RWPE1 (cell line): ENCODE results near the gene TAMM41.
"Not testable (repeated sequence)": the region's sequence is repeated elsewhere in the genome, so short reads cannot be mapped to it uniquely, and the experiment has no call there.

ENCODE experiments used
- CTCF ChIA-PET: fragments of 350-600 bp; sonication (Branson Sonifier 250); formaldehyde crosslinking; extraction: SDS; loops from one replicate; lab custom pipeline; 2021; lab: Yijun Ruan, JAX
- POLR2A ChIA-PET: fragments of 400-600 bp; formaldehyde crosslinking; extraction: SDS; loops from one replicate; lab custom pipeline; 2020; ENCODE audit warnings: antibody characterized with exemption; ENCODE audit not compliant: low non-redundant PET; lab: Yijun Ruan, JAX
- DNase-seq: peaks from one replicate; pipeline ENCODE4 v3.0.0; 2012; ENCODE audit warnings: low spot score
- H3K27ac ChIP-seq: fragments of 450-650 bp; 2 replicates; pipeline ENCODE4 v1.5.1; 2017
- CTCF ChIP-seq: fragments of 450-650 bp; conservative IDR thresholded peaks from 2 replicates; pipeline ENCODE4 v1.5.1; 2017; ENCODE audit warnings: low read depth, mild to moderate bottlenecking

Gene TAMM41

GRCh38 chr3:11779626-11780025, 67.1 kb downstream of the TAMM41 start:
- H3K27ac ChIP-seq, result peak overlapping the region; percentile 66
- DNase-seq, result no peak
- POLR2A ChIA-PET, result no interaction called here
- no peak for TF ChIP-seq CTCF
- CTCF ChIA-PET, result no interaction called here

- H3K27ac ChIP-seq, result no peak overlapping the region
- ChIA-PET CTCF (no interaction called here), POLR2A (no interaction called here)
- DNase-seq, result no peak
- no peak for TF ChIP-seq CTCF
Measured at GRCh38 chr3:11778248-11778647, 68.4 kb downstream of the TAMM41 start.

- H3K27ac ChIP-seq, result no peak overlapping the region
- POLR2A ChIA-PET, result no interaction called here
- no peak for DNase-seq
- CTCF ChIA-PET, result no interaction called here
- TF ChIP-seq CTCF, result no peak
Measured at GRCh38 chr3:11776346-11776745, 70.3 kb downstream of the TAMM41 start.

- POLR2A ChIA-PET, result no interaction called here
- DNase-seq, result no peak
- no peak overlapping the region for H3K27ac ChIP-seq
- no peak for TF ChIP-seq CTCF
- CTCF ChIA-PET, result interaction anchor here (1.2 kb wide), 1 partner anchor 20 kb away, joined by 4 read pairs; no protein-coding TSS in a partner anchor
Measured at GRCh38 chr3:11775493-11775892, 71.2 kb downstream of the TAMM41 start.

GRCh38 chr3:11774296-11774877, 72.3 kb downstream of the TAMM41 start:
- peak overlapping the region; percentile 48 for H3K27ac ChIP-seq
- ChIA-PET POLR2A (no interaction called here), CTCF (interaction anchor here (0.7 to 1.2 kb wide), 3 partner anchors 8 to 97 kb away, joined by 3 to 4 read pairs (median 4); no protein-coding TSS in a partner anchor)
- TF ChIP-seq CTCF, result no peak; the same call in 1 of the 2 replicates
- peak; percentile 21 for DNase-seq

- DNase-seq, POLR2A ChIA-PET, CTCF ChIA-PET: not testable (repeated sequence)
- H3K27ac ChIP-seq, result peak overlapping the region; percentile 98
Measured at GRCh38 chr3:11771931-11772330, 74.8 kb downstream of the TAMM41 start.
